B cell (primary cell): ENCODE results near the gene OR3A2. TPM values are rescaled to one million over a fixed set of nuclear protein-coding genes. Genes with fewer than 3 reads are reported as not detected.

ENCODE experiments used
- ATAC-seq: fragments of 200-7000 bp; cut with Tn5 transposase; one replicate; pipeline ENCODE4 v1.10.0; 2021; ENCODE audit warnings: low read depth, mild to moderate bottlenecking, moderate number of reproducible peaks, moderate library complexity
- CTCF ChIA-PET: fragments of 350-600 bp; sonication (Branson Sonifier 250); formaldehyde crosslinking; loops from one replicate; lab custom pipeline; 2021; ENCODE audit warnings: antibody characterized with exemption, inconsistent platforms; lab: Charles Lee
- POLR2A ChIA-PET: fragments of 350-600 bp; sonication (Branson Sonifier 250); formaldehyde crosslinking; loops from one replicate; lab custom pipeline; 2021; ENCODE audit warnings: antibody characterized with exemption; lab: Charles Lee
- DNase-seq: peaks from one replicate; pipeline ENCODE4 v3.0.0; 2013
- H2AFZ ChIP-seq: 2 replicates; pipeline ENCODE4 v1.6.1; 2012; ENCODE audit warnings: mild to moderate bottlenecking, low read depth, low read length; ENCODE audit not compliant: insufficient read depth, poor library complexity, severe bottlenecking
- H3K27ac ChIP-seq, 2 donors: 1 replicate in 1 of 2; 2 replicates in 1 of 2; pipeline ENCODE4 v1.5.1; 2012 to 2013; ENCODE audit warnings: low read length in 2 of 2, mild to moderate bottlenecking in 2 of 2, moderate library complexity in 1 of 2
- H3K27me3 ChIP-seq, 4 experiments: fragments of 200-600 bp in 1 of 4; sonication (generic) in 1 of 4; replicated peaks in 1 of 4; 1 replicate in 2 of 4; 2 replicates in 2 of 4; pipeline versions ENCODE4 v1.6.1 to v1.7.0; 2013 to 2016; ENCODE audit warnings: low read length in 3 of 4, mild to moderate bottlenecking in 2 of 4, mixed read lengths in 1 of 4, moderate library complexity in 1 of 4; ENCODE audit not compliant: insufficient read depth in 4 of 4, control insufficient read depth in 3 of 4; ENCODE audit errors: control extremely low read depth in 1 of 4
- H3K36me3 ChIP-seq, 2 experiments: replicated peaks in 1 of 2; 1 replicate in 1 of 2; 2 replicates in 1 of 2; pipeline versions ENCODE4 v1.6.1 to v1.7.1; 2013; ENCODE audit warnings: low read length in 1 of 2; ENCODE audit not compliant: insufficient read depth in 2 of 2, control insufficient read depth in 1 of 2; ENCODE audit errors: control extremely low read depth in 1 of 2, extremely low read depth in 1 of 2
- H3K4me1 ChIP-seq, 2 donors: fragments of 200-600 bp in 1 of 2; sonication (generic) in 1 of 2; 1 replicate in 1 of 2; 2 replicates in 1 of 2; pipeline versions ENCODE4 v1.5.1 to v1.6.1; 2013 to 2017; ENCODE audit warnings: low read length in 2 of 2; ENCODE audit not compliant: control insufficient read depth in 2 of 2, insufficient read depth in 2 of 2
- H3K4me2 ChIP-seq: replicated peaks from 2 replicates; pipeline ENCODE3; 2012; ENCODE audit warnings: mild to moderate bottlenecking, low read depth, low read length; ENCODE audit not compliant: poor library complexity, severe bottlenecking
- H3K4me3 ChIP-seq, 5 experiments: fragments of 200-600 bp in 1 of 5; sonication (generic) in 1 of 5; 1 replicate in 3 of 5; 2 replicates in 2 of 5; pipeline versions ENCODE4 v1.5.1 to v1.7.0; 2011 to 2016; ENCODE audit warnings: low read length in 4 of 5, mild to moderate bottlenecking in 4 of 5, low read depth in 2 of 5, control low read depth in 1 of 5, moderate library complexity in 1 of 5; ENCODE audit not compliant: insufficient read depth in 1 of 5; ENCODE audit errors: control extremely low read depth in 1 of 5, extremely low read depth in 1 of 5
- H3K79me2 ChIP-seq: fragments of 200-600 bp; sonication (generic); one replicate; pipeline ENCODE4 v1.6.0; 2016; ENCODE audit warnings: low read length; ENCODE audit not compliant: control insufficient read depth, insufficient read depth
- H3K9ac ChIP-seq: fragments of 200-600 bp; sonication (generic); 2 replicates; pipeline ENCODE4 v1.6.1; 2017; ENCODE audit warnings: mild to moderate bottlenecking, low read length, moderate library complexity
- H3K9me3 ChIP-seq, 3 donors: one replicate each; pipeline versions ENCODE4 v1.6.1 to v1.7.1; 2013; ENCODE audit warnings: low read length in 2 of 3; ENCODE audit not compliant: control insufficient read depth in 2 of 3, insufficient read depth in 1 of 3; ENCODE audit errors: control extremely low read depth in 1 of 3
- H4K20me1 ChIP-seq: 2 replicates; pipeline ENCODE4 v1.6.0; 2012; ENCODE audit warnings: mild to moderate bottlenecking, low read length; ENCODE audit not compliant: insufficient read depth, control insufficient read depth, poor library complexity, severe bottlenecking
- H3K27ac Mint-ChIP-seq: one replicate; pipeline ENCODE4 v1.8.0; 2021; ENCODE audit warnings: mixed read lengths
- H3K27me3 Mint-ChIP-seq: one replicate; pipeline ENCODE4 v1.8.0; 2021; ENCODE audit warnings: mixed read lengths
- H3K4me1 Mint-ChIP-seq: one replicate; pipeline ENCODE4 v1.8.0; 2021; ENCODE audit warnings: mixed read lengths
- H3K4me3 Mint-ChIP-seq: one replicate; pipeline ENCODE4 v1.8.0; 2021; ENCODE audit warnings: mixed read lengths
- H3K9me3 Mint-ChIP-seq: one replicate; pipeline ENCODE4 v1.8.0; 2022; ENCODE audit warnings: mixed read lengths; ENCODE audit not compliant: insufficient read depth
- CTCF ChIP-seq: fragments of 200-600 bp; IDR thresholded peaks from one replicate; pipeline ENCODE4 v1.8.0; 2022; ENCODE audit warnings: antibody characterized with exemption, mild to moderate bottlenecking
- EZH2 ChIP-seq: IDR thresholded peaks from 2 replicates; pipeline ENCODE4 v1.6.1; 2012; ENCODE audit warnings: borderline replicate concordance, low read depth, mild to moderate bottlenecking, moderate library complexity, low read length; ENCODE audit not compliant: insufficient read depth, poor library complexity, severe bottlenecking
- WGBS: methylation state at CpG from one replicate; pipeline ENCODE4 v1.1.5; 2013; ENCODE audit warnings: missing lambda C conversion rate; ENCODE audit not compliant: insufficient coverage; 5-methylcytosine and 5-hydroxymethylcytosine counted together
- intact Hi-C: fragments of 100-400 bp; cut with micrococcal nuclease; formaldehyde crosslinking; loops from one replicate; pipeline ENCODE4 v1.10.0; 2022
- polyA plus RNA-seq: library from polyadenylated mRNA; depleted of rRNA; stranded (reverse); fragments of >200 nt; gene quantifications from 2 replicates; pipeline ENCODE4 v1.2.3, GENCODE V29; 2012
- total RNA-seq, 2 donors: library from RNA; stranded (reverse); fragments of 120-200 nt in 1 of 2; gene quantifications; 1 replicate in 1 of 2; 2 replicates in 1 of 2; pipeline versions ENCODE4 v1.2.3 to v1.2.4, GENCODE V29; 2013 to 2022

The OR3A2 gene
- total and polyA plus RNA-seq, 2 donors (not counting 1 experiment from before 2014, with no cell fraction given): 0.37 to 1.9 TPM

GRCh38 chr17:3401786-3402185 is 15.7 kb upstream of the OR3A2 start:
- no peaks in the 10 kb centered on the region for H4K20me1 ChIP-seq
- H3K4me1 Mint-ChIP-seq: no peaks in the 10 kb centered on the region
- peaks cover 2% of the 10 kb centered on the region for H3K9me3 Mint-ChIP-seq
- peaks cover 13% of the 10 kb centered on the region for H3K27me3 Mint-ChIP-seq
- H3K4me2 ChIP-seq: no peak overlapping the region
- H3K4me3 ChIP-seq: no peak overlapping the region
- ATAC-seq (no peak), DNase-seq (no peak)
- intact Hi-C loops: no loop called here
- CTCF ChIA-PET: no interaction called here
- TF ChIP-seq EZH2: no peak
- no peak for TF ChIP-seq CTCF
- no peaks in the 10 kb centered on the region for H3K79me2 ChIP-seq
- no peak overlapping the region for H2AFZ ChIP-seq
- no peaks in the 10 kb centered on the region for H3K9me3 ChIP-seq
- no peaks in the 10 kb centered on the region for H3K4me1 ChIP-seq
- H3K27me3 ChIP-seq: peaks cover 0 to 4% (median 0%) of the 10 kb centered on the region in 4 experiments
- POLR2A ChIA-PET: no interaction called here
- no peak overlapping the region for H3K9ac ChIP-seq
- H3K27ac ChIP-seq: no peak overlapping the region
- WGBS: no CpG with 5 or more reads among the region's 2 CpGs
- H3K4me3 Mint-ChIP-seq: no peak overlapping the region
- H3K27ac Mint-ChIP-seq: no peak overlapping the region
- H3K36me3 ChIP-seq: no peaks in the 10 kb centered on the region

- Histone ChIP-seq H3K9ac (no peak overlapping the region), H3K79me2 (no peaks in the 10 kb centered on the region), H3K9me3 (no peaks in the 10 kb centered on the region), H3K27me3 (peaks cover 0 to 4% (median 0%) of the 10 kb centered on the region in 4 experiments), H3K36me3 (no peaks in the 10 kb centered on the region), H2AFZ (no peak overlapping the region), H3K4me2 (no peak overlapping the region), H3K4me1 (no peaks in the 10 kb centered on the region), H3K27ac (no peak overlapping the region), H4K20me1 (no peaks in the 10 kb centered on the region), H3K4me3 (no peak overlapping the region)
- Mint-ChIP-seq H3K4me1 (no peaks in the 10 kb centered on the region), H3K4me3 (no peak overlapping the region), H3K27ac (no peak overlapping the region), H3K27me3 (peaks cover 17% of the 10 kb centered on the region), H3K9me3 (no peaks in the 10 kb centered on the region)
- 83% methylated on average over 6 of the region's 6 CpGs for WGBS
- no peak for DNase-seq
- CTCF ChIA-PET: no interaction called here
- POLR2A ChIA-PET: no interaction called here
- intact Hi-C loops: no loop called here
- TF ChIP-seq CTCF (no peak), EZH2 (no peak)
- no peak for ATAC-seq
Observed at GRCh38 chr17:3400055-3400454, 13.9 kb upstream of the OR3A2 start.
